Liver (tissue), 9 donors: ENCODE measurements around the gene FCN3. TPM values are rescaled to one million over a fixed set of nuclear protein-coding genes. Genes with fewer than 3 reads are reported as not detected.

ENCODE experiments used
- DNase-seq: peaks from one replicate; pipeline ENCODE4 v3.0.0-alpha.2; 2017; ENCODE audit warnings: low spot score
- H3K27ac ChIP-seq, 2 donors: one replicate each; pipeline ENCODE4 v1.7.0; 2013; ENCODE audit warnings: inconsistent platforms in 2 of 2, low read length in 2 of 2, control low read depth in 1 of 2, low read depth in 1 of 2, mild to moderate bottlenecking in 1 of 2
- H3K27me3 ChIP-seq, 4 donors: one replicate each; pipeline versions ENCODE4 v1.6.1 to v1.7.0; 2013; ENCODE audit warnings: low read length in 3 of 4, inconsistent platforms in 1 of 4, mild to moderate bottlenecking in 1 of 4, moderate library complexity in 1 of 4; ENCODE audit not compliant: control insufficient read depth in 4 of 4, insufficient read depth in 4 of 4
- H3K36me3 ChIP-seq, 4 donors: one replicate each; pipeline versions ENCODE4 v1.6.1 to v1.7.0; 2013; ENCODE audit warnings: low read length in 3 of 4, mild to moderate bottlenecking in 3 of 4, low read depth in 1 of 4, moderate library complexity in 1 of 4; ENCODE audit not compliant: control insufficient read depth in 4 of 4, insufficient read depth in 3 of 4
- H3K4me1 ChIP-seq, 4 donors: one replicate each; pipeline versions ENCODE4 v1.6.1 to v1.7.0; 2013; ENCODE audit warnings: low read length in 3 of 4, mild to moderate bottlenecking in 3 of 4, moderate library complexity in 1 of 4; ENCODE audit not compliant: control insufficient read depth in 4 of 4, insufficient read depth in 4 of 4
- H3K4me3 ChIP-seq, 3 donors: one replicate each; pipeline versions ENCODE4 v1.6.1 to v1.7.0; 2013; ENCODE audit warnings: low read length in 3 of 3, control low read depth in 1 of 3, low read depth in 1 of 3, mild to moderate bottlenecking in 1 of 3
- H3K9ac ChIP-seq, 2 donors: one replicate each; pipeline ENCODE4 v1.7.0; 2013; ENCODE audit warnings: low read length in 2 of 2, mild to moderate bottlenecking in 2 of 2, moderate library complexity in 2 of 2, control low read depth in 1 of 2, low read depth in 1 of 2
- H3K9me3 ChIP-seq, 4 donors: one replicate each; pipeline versions ENCODE4 v1.6.1 to v1.7.0; 2013; ENCODE audit warnings: low read length in 3 of 4; ENCODE audit not compliant: control insufficient read depth in 4 of 4
- CTCF ChIP-seq: fragments of 150-350 bp; IDR thresholded peaks from 2 replicates; pipeline ENCODE4 v1.5.1; 2017; ENCODE audit warnings: improper control_type of control experiment, low read depth, low read length; ENCODE audit not compliant: missing input control
- EGR1 ChIP-seq, 2 donors: IDR thresholded peaks; 2 replicates each; pipeline ENCODE4 v1.6.1; 2016 to 2018; ENCODE audit warnings: antibody characterized with exemption in 2 of 2, low read depth in 2 of 2
- FOXA1 ChIP-seq: IDR thresholded peaks from 2 replicates; pipeline ENCODE4 v1.6.1; 2016; ENCODE audit warnings: antibody characterized with exemption
- FOXA2 ChIP-seq: IDR thresholded peaks from 2 replicates; pipeline ENCODE4 v1.6.1; 2016; ENCODE audit warnings: antibody characterized with exemption
- GABPA ChIP-seq, 2 donors: IDR thresholded peaks in 1 of 2; conservative IDR thresholded peaks in 1 of 2; 2 replicates each; pipeline ENCODE4 v1.6.1; 2016; ENCODE audit warnings: antibody characterized with exemption in 2 of 2, mild to moderate bottlenecking in 1 of 2, moderate library complexity in 1 of 2
- HNF4A ChIP-seq, 2 donors: conservative IDR thresholded peaks; 2 replicates each; pipeline ENCODE4 v1.6.1; 2016; ENCODE audit warnings: antibody characterized with exemption in 2 of 2, mild to moderate bottlenecking in 2 of 2
- HNF4G ChIP-seq: IDR thresholded peaks from 2 replicates; pipeline ENCODE4 v1.6.1; 2016; ENCODE audit warnings: antibody characterized with exemption
- JUND ChIP-seq, 2 donors: IDR thresholded peaks; 2 replicates each; pipeline ENCODE4 v1.6.1; 2016; ENCODE audit warnings: antibody characterized with exemption in 2 of 2
- MAX ChIP-seq: IDR thresholded peaks from 2 replicates; pipeline ENCODE4 v1.6.1; 2016; ENCODE audit warnings: antibody characterized with exemption
- NR2F2 ChIP-seq: IDR thresholded peaks from 2 replicates; pipeline ENCODE4 v1.6.1; 2016; ENCODE audit warnings: antibody characterized with exemption
- RAD21 ChIP-seq, 2 donors: IDR thresholded peaks; 2 replicates each; pipeline ENCODE4 v1.6.1; 2016; ENCODE audit warnings: antibody characterized with exemption in 2 of 2, mild to moderate bottlenecking in 2 of 2
- REST ChIP-seq: IDR thresholded peaks from 2 replicates; pipeline ENCODE4 v1.6.1; 2016; ENCODE audit warnings: antibody characterized with exemption, mild to moderate bottlenecking
- RXRA ChIP-seq, 2 donors: IDR thresholded peaks; 2 replicates each; pipeline ENCODE4 v1.6.1; 2017 to 2018; ENCODE audit warnings: antibody characterized with exemption in 2 of 2, mild to moderate bottlenecking in 1 of 2
- SP1 ChIP-seq: IDR thresholded peaks from 2 replicates; pipeline ENCODE4 v1.6.1; 2018; ENCODE audit warnings: antibody characterized with exemption, mild to moderate bottlenecking
- TAF1 ChIP-seq: conservative IDR thresholded peaks from 2 replicates; pipeline ENCODE4 v1.6.1; 2016; ENCODE audit warnings: antibody characterized with exemption, mild to moderate bottlenecking
- YY1 ChIP-seq: IDR thresholded peaks from 2 replicates; pipeline ENCODE4 v1.6.1; 2016; ENCODE audit warnings: antibody characterized with exemption, mild to moderate bottlenecking
- WGBS: extraction: QIAGEN DNeasy Blood & Tissue Kit; methylation state at CpG from one replicate; pipeline ENCODE4 v1.1.7; 2013; 5-methylcytosine and 5-hydroxymethylcytosine counted together
- polyA plus RNA-seq, 2 donors: library from polyadenylated mRNA; stranded (reverse) in 1 of 2; unstranded in 1 of 2; fragments of 200-250 nt in 1 of 2; fragments of >200 nt in 1 of 2; fragmentation: Nextera tagmentation in 1 of 2; extraction: Ambion mirVana in 1 of 2; gene quantifications; one replicate each; pipeline versions ENCODE4 v1.2.1 to v1.2.3, GENCODE V29; 2013 to 2015
- total RNA-seq, 2 donors: library from RNA; depleted of rRNA; stranded (reverse); fragments of >200 nt; gene quantifications; one replicate each; pipeline ENCODE4 v1.2.3, GENCODE V29; 2014
- TF ChIP-seq, protein P1 (sequence below): IDR thresholded peaks from 2 replicates; pipeline ENCODE4 v1.6.1; 2016; ENCODE audit warnings: antibody characterized with exemption
- TF ChIP-seq, protein P2 (sequence below): IDR thresholded peaks from 2 replicates; pipeline ENCODE4 v1.6.1; 2016; ENCODE audit warnings: antibody characterized with exemption
- donor health status: healthy.
- donor health status: healthy.
- donor health status: healthy.
- donor health status: healthy.
- donor health status: healthy.

FCN3 gene
- total and polyA plus RNA-seq, 4 donors, result 87.3 to 310 (median 137) TPM

DNA sequence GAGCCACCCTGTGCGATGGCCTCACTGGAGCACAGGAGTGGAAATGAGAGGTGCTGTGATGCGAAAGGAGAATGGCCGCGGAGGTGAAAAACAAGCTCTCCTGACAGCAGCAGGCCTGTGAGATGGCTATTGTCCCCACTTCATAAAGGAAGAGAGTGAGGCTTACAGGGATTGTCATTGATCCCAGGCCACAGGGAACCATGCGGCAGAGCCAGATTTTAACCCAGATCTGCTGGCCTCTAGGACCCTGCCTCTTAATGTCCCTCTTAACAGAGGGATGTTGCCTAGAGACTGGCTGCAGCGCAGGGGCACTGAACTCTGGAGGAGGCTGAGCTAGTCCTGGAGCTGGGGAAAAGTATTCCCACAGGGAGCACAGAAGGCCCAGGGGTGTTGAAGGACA is 35.9 kb downstream of the FCN3 start (continued):
- TF ChIP-seq HNF4A (conservative IDR thresholded peaks at IDR 0.05) (no peak), SP1 (no peak), FOXA2 (no peak), FOXA1 (no peak), RXRA (IDR thresholded peaks at IDR 0.05) (no peak), JUND (IDR thresholded peaks at IDR 0.05) (no peak), YY1 (no peak)

- H3K4me3 ChIP-seq, result no peak overlapping the region
- peaks cover 14 to 41% (median 22%) of the 10 kb centered on the region in 4 donors for H3K36me3 ChIP-seq
- H3K27ac ChIP-seq, result no peak overlapping the region
- 93% methylated on average over 5 of the region's 5 CpGs for WGBS
- no peaks in the 10 kb centered on the region for H3K27me3 ChIP-seq
- H3K4me1 ChIP-seq, result no peaks in the 10 kb centered on the region
- H3K9ac ChIP-seq, result no peak overlapping the region
- no peak for TF ChIP-seq RAD21 (IDR thresholded peaks at IDR 0.05)
- TF ChIP-seq FOXA1, result no peak
- TF ChIP-seq HNF4A (conservative IDR thresholded peaks at IDR 0.05), result no peak
- no peak for TF ChIP-seq TAF1
- no peak for TF ChIP-seq EGR1 (IDR thresholded peaks at IDR 0.05; ENCODE audit: low read depth in 2 of 2)
- TF ChIP-seq SP1, result no peak
- no peak for TF ChIP-seq NR2F2
- TF ChIP-seq, protein P1, sequence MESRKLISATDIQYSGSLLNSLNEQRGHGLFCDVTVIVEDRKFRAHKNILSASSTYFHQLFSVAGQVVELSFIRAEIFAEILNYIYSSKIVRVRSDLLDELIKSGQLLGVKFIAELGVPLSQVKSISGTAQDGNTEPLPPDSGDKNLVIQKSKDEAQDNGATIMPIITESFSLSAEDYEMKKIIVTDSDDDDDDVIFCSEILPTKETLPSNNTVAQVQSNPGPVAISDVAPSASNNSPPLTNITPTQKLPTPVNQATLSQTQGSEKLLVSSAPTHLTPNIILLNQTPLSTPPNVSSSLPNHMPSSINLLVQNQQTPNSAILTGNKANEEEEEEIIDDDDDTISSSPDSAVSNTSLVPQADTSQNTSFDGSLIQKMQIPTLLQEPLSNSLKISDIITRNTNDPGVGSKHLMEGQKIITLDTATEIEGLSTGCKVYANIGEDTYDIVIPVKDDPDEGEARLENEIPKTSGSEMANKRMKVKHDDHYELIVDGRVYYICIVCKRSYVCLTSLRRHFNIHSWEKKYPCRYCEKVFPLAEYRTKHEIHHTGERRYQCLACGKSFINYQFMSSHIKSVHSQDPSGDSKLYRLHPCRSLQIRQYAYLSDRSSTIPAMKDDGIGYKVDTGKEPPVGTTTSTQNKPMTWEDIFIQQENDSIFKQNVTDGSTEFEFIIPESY, result no peak
- TF ChIP-seq RXRA (IDR thresholded peaks at IDR 0.05), result no peak
- TF ChIP-seq MAX, result no peak
- TF ChIP-seq YY1, result no peak
- TF ChIP-seq, protein P2, sequence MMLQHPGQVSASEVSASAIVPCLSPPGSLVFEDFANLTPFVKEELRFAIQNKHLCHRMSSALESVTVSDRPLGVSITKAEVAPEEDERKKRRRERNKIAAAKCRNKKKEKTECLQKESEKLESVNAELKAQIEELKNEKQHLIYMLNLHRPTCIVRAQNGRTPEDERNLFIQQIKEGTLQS, result no peak
- no peak for TF ChIP-seq FOXA2
- TF ChIP-seq JUND (IDR thresholded peaks at IDR 0.05), result no peak
- no peak for TF ChIP-seq REST
- TF ChIP-seq CTCF, result no peak
- TF ChIP-seq GABPA (IDR thresholded peaks at IDR 0.05 in 1 of 2, conservative IDR thresholded peaks at IDR 0.05 in 1 of 2), result no peak
- TF ChIP-seq HNF4G, result no peak
- DNase-seq, result no peak
- no peaks in the 10 kb centered on the region for H3K9me3 ChIP-seq
Measured at GRCh38 chr1:27336756-27337155, 37.9 kb downstream of the FCN3 start.
